Panc1 (cell line): Measurements from ENCODE around the gene ZNRF3.

ENCODE experiments used
- CTCF ChIP-seq: fragments of 450-650 bp; IDR thresholded peaks from 2 replicates; pipeline ENCODE4 v1.5.1; 2017; ENCODE audit warnings: mild to moderate bottlenecking
- TCF7L2 ChIP-seq: IDR thresholded peaks from 2 replicates; pipeline ENCODE4 v1.6.1; 2011; ENCODE audit warnings: mild to moderate bottlenecking, low read depth, low read length, inconsistent platforms

- TF ChIP-seq CTCF (no peak), TCF7L2 (no peak)
Observed at GRCh38 chr22:29006346-29006745, 123.0 kb downstream of the ZNRF3 start.
